HepG2 (cell line): Measurements from ENCODE around the gene GNA15. TPM values are rescaled to one million over a fixed set of nuclear protein-coding genes. Genes with fewer than 3 reads are reported as not detected.

ENCODE experiments used
- CBX5 ChIP-seq: sonication (generic); formaldehyde crosslinking; IDR thresholded peaks from 2 replicates; pipeline ENCODE4 v1.4.0; 2020; ENCODE audit warnings: missing genetic modification reagents, borderline replicate concordance
- CENPT ChIP-seq: sonication (generic); formaldehyde crosslinking; IDR thresholded peaks from 2 replicates; pipeline ENCODE4 v1.8.0; 2022; ENCODE audit warnings: low read depth, mild to moderate bottlenecking, moderate library complexity, missing genetic modification reagents
- JUN ChIP-seq: sonication (generic); formaldehyde crosslinking; IDR thresholded peaks from 2 replicates; pipeline ENCODE4 v1.4.0; 2020; ENCODE audit warnings: mild to moderate bottlenecking, missing genetic modification reagents
- REST ChIP-seq, 2 experiments: IDR thresholded peaks; 2 replicates each; pipeline ENCODE4 v1.6.1; 2011 to 2012; ENCODE audit warnings: low read length in 2 of 2, borderline replicate concordance in 1 of 2, low read depth in 1 of 2, mild to moderate bottlenecking in 1 of 2, moderate library complexity in 1 of 2
- RFX1 ChIP-seq: fragments of 450-650 bp; IDR thresholded peaks from 2 replicates; pipeline ENCODE4 v1.6.1; 2017
- SNAI1 ChIP-seq: sonication (generic); formaldehyde crosslinking; IDR thresholded peaks from 2 replicates; pipeline ENCODE4 v1.5.0; 2020; ENCODE audit warnings: mild to moderate bottlenecking, missing genetic modification reagents, borderline replicate concordance
- SNAPC4 ChIP-seq: sonication (generic); formaldehyde crosslinking; IDR thresholded peaks from 2 replicates; pipeline ENCODE4 v1.4.0; 2020; ENCODE audit warnings: mild to moderate bottlenecking, missing genetic modification reagents
- TEAD3 ChIP-seq: optimal IDR thresholded peaks from 2 replicates; pipeline ENCODE3; 2016; ENCODE audit warnings: borderline replicate concordance
- ZFP36L1 ChIP-seq: sonication (generic); formaldehyde crosslinking; IDR thresholded peaks from 2 replicates; pipeline ENCODE4 v1.8.0; 2022; ENCODE audit warnings: mild to moderate bottlenecking, missing genetic modification reagents, moderate library complexity
- ZNF121 ChIP-seq: sonication (generic); formaldehyde crosslinking; IDR thresholded peaks from 2 replicates; pipeline ENCODE4 v1.5.0; 2020; ENCODE audit warnings: mild to moderate bottlenecking, missing genetic modification reagents
- ZNF225 ChIP-seq: sonication (generic); formaldehyde crosslinking; IDR thresholded peaks from 2 replicates; pipeline ENCODE4 v1.4.0; 2020; ENCODE audit warnings: mild to moderate bottlenecking, missing genetic modification reagents
- ZNF30 ChIP-seq: sonication (generic); formaldehyde crosslinking; IDR thresholded peaks from 2 replicates; pipeline ENCODE4 v1.5.0; 2020; ENCODE audit warnings: mild to moderate bottlenecking, missing genetic modification reagents
- ZNF780A ChIP-seq: sonication (generic); formaldehyde crosslinking; IDR thresholded peaks from 2 replicates; pipeline ENCODE4 v1.8.0; 2022; ENCODE audit warnings: mild to moderate bottlenecking, missing genetic modification reagents, moderate library complexity
- polyA plus RNA-seq, 8 experiments: library from polyadenylated mRNA; depleted of rRNA in 3 of 8; stranded (reverse) in 7 of 8; unstranded in 1 of 8; fragments of >200 nt; fragmentation: Illumina TruSeq in 4 of 8; extraction: Trizol in 4 of 8; gene quantifications; 2 replicates each; pipeline versions ENCODE4 v1.2.1 to v1.2.3, GENCODE V29; 2011 to 2016; ENCODE audit warnings: low read depth in 4 of 8, missing spikeins in 1 of 8, mixed read lengths in 1 of 8; ENCODE audit not compliant: insufficient read depth in 1 of 8
- total RNA-seq, 5 experiments: library from RNA; depleted of rRNA; stranded (reverse); fragments of >200 nt; fragmentation: Illumina TruSeq; extraction: Trizol; gene quantifications; 2 replicates each; pipeline ENCODE4 v1.2.3, GENCODE V29; 2016; ENCODE audit warnings: low read depth in 1 of 5
- TF ChIP-seq, protein P1 (sequence below): sonication (generic); formaldehyde crosslinking; IDR thresholded peaks from 2 replicates; pipeline ENCODE4 v1.4.0; 2020; ENCODE audit warnings: low read depth, missing genetic modification reagents
- TF ChIP-seq, protein P2 (sequence below): sonication (generic); formaldehyde crosslinking; IDR thresholded peaks from 2 replicates; pipeline ENCODE4 v1.9.0; 2021; ENCODE audit warnings: missing genetic modification reagents, borderline replicate concordance

The GNA15 gene
- total and polyA plus RNA-seq, 2 of the 13 experiments (the other 11 are each of a cell fraction or from before 2014, with no cell fraction given) = not detected

- TF ChIP-seq, protein P1, sequence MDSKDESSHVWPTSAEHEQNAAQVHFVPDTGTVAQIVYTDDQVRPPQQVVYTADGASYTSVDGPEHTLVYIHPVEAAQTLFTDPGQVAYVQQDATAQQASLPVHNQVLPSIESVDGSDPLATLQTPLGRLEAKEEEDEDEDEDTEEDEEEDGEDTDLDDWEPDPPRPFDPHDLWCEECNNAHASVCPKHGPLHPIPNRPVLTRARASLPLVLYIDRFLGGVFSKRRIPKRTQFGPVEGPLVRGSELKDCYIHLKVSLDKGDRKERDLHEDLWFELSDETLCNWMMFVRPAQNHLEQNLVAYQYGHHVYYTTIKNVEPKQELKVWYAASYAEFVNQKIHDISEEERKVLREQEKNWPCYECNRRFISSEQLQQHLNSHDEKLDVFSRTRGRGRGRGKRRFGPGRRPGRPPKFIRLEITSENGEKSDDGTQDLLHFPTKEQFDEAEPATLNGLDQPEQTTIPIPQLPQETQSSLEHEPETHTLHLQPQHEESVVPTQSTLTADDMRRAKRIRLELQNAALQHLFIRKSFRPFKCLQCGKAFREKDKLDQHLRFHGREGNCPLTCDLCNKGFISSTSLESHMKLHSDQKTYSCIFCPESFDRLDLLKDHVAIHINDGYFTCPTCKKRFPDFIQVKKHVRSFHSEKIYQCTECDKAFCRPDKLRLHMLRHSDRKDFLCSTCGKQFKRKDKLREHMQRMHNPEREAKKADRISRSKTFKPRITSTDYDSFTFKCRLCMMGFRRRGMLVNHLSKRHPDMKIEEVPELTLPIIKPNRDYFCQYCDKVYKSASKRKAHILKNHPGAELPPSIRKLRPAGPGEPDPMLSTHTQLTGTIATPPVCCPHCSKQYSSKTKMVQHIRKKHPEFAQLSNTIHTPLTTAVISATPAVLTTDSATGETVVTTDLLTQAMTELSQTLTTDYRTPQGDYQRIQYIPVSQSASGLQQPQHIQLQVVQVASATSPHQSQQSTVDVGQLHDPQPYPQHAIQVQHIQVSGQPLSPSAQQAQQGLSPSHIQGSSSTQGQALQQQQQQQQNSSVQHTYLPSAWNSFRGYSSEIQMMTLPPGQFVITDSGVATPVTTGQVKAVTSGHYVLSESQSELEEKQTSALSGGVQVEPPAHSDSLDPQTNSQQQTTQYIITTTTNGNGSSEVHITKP (CRISPR knock-in tag) = no peak
- TF ChIP-seq CBX5 (CRISPR knock-in tag) = no peak
- TF ChIP-seq REST (IDR thresholded peaks at IDR 0.05; ENCODE audit: borderline replicate concordance in 1 of 2, low read depth in 1 of 2, low read length in 2 of 2) = no peak
- no peak for TF ChIP-seq ZNF30 (CRISPR knock-in tag)
- no peak for TF ChIP-seq TEAD3 (CRISPR knock-in tag)
- TF ChIP-seq ZNF225 (CRISPR knock-in tag) = peak; percentile 48; the same call in 1 of the 2 replicates
- TF ChIP-seq ZNF121 (CRISPR knock-in tag) = no peak
- no peak for TF ChIP-seq RFX1
- TF ChIP-seq CENPT (CRISPR knock-in tag) = no peak
- no peak for TF ChIP-seq JUN (CRISPR knock-in tag)
- no peak for TF ChIP-seq SNAI1
- TF ChIP-seq SNAPC4 (CRISPR knock-in tag) = no peak
- no peak for TF ChIP-seq ZFP36L1 (CRISPR knock-in tag)
- no peak for TF ChIP-seq ZNF780A (CRISPR knock-in tag)
- TF ChIP-seq, protein P2, sequence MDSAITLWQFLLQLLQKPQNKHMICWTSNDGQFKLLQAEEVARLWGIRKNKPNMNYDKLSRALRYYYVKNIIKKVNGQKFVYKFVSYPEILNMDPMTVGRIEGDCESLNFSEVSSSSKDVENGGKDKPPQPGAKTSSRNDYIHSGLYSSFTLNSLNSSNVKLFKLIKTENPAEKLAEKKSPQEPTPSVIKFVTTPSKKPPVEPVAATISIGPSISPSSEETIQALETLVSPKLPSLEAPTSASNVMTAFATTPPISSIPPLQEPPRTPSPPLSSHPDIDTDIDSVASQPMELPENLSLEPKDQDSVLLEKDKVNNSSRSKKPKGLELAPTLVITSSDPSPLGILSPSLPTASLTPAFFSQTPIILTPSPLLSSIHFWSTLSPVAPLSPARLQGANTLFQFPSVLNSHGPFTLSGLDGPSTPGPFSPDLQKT (CRISPR knock-in tag) = no peak
Measured at GRCh38 chr19:3210347-3211017, 74.6 kb downstream of the GNA15 start (continued).
